Gastrocnemius medialis (tissue), 4 donors: Measurements from ENCODE around the gene GDAP2. TPM values are rescaled to one million over a fixed set of nuclear protein-coding genes. Genes with fewer than 3 reads are reported as not detected.

Experiments used
- ATAC-seq, 2 donors: fragments of 150-250 bp; one replicate each; pipeline ENCODE4 v1.9.1; 2016
- DNase-seq, 2 donors: peaks; one replicate each; pipeline ENCODE4 v3.0.0-alpha.2; 2019
- H3K27ac ChIP-seq, 4 donors: fragments of 200-600 bp; sonication (generic); 1 replicate in 1 of 4; 2 replicates in 3 of 4; pipeline ENCODE4 v1.5.1; 2016 to 2018; ENCODE audit warnings: mild to moderate bottlenecking in 2 of 4, moderate library complexity in 1 of 4
- H3K27me3 ChIP-seq, 3 donors: fragments of 200-600 bp; sonication (generic) in 2 of 3; 1 replicate in 1 of 3; 2 replicates in 2 of 3; pipeline versions ENCODE4 v1.5.1 to v1.6.0; 2016 to 2019; ENCODE audit warnings: mild to moderate bottlenecking in 1 of 3, moderate library complexity in 1 of 3
- H3K36me3 ChIP-seq, 2 donors: fragments of 200-600 bp; sonication (generic) in 1 of 2; one replicate each; pipeline ENCODE4 v1.5.1; 2017 to 2018
- H3K4me1 ChIP-seq, 2 donors: fragments of 200-600 bp; sonication (generic) in 1 of 2; one replicate each; pipeline ENCODE4 v1.5.1; 2016 to 2017; ENCODE audit warnings: mild to moderate bottlenecking in 2 of 2
- H3K4me3 ChIP-seq, 4 donors: fragments of 200-600 bp; sonication (generic) in 3 of 4; 1 replicate in 1 of 4; 2 replicates in 3 of 4; pipeline ENCODE4 v1.5.1; 2016 to 2019; ENCODE audit warnings: mild to moderate bottlenecking in 2 of 4
- H3K9me3 ChIP-seq, 3 donors: fragments of 200-600 bp; sonication (generic) in 2 of 3; 1 replicate in 1 of 3; 2 replicates in 2 of 3; pipeline ENCODE4 v1.5.1; 2016 to 2019
- CTCF ChIP-seq, 5 experiments: fragments of 450-650 bp in 3 of 5; fragments of 200-600 bp in 2 of 5; sonication (generic) in 2 of 5; IDR thresholded peaks in 4 of 5; conservative IDR thresholded peaks in 1 of 5; 1 replicate in 4 of 5; 2 replicates in 1 of 5; pipeline ENCODE4 v1.5.1; 2016 to 2019; ENCODE audit warnings: antibody characterized with exemption in 5 of 5, mild to moderate bottlenecking in 3 of 5, moderate library complexity in 3 of 5
- POLR2A ChIP-seq, 2 donors: fragments of 450-650 bp; IDR thresholded peaks; one replicate each; pipeline ENCODE4 v1.6.1; 2017; ENCODE audit warnings: antibody characterized with exemption in 2 of 2, mild to moderate bottlenecking in 2 of 2, moderate library complexity in 2 of 2
- in situ Hi-C, 4 donors: fragments of 200-750 bp; cut with MboI; loops; one replicate each; pipeline versions ENCODE4 v1.15.0 to v1.8.0; 2017; ENCODE audit warnings: low sequenced_read_pairs in 4 of 4
- intact Hi-C: fragments of 100-400 bp; cut with DNase I; formaldehyde crosslinking; loops from one replicate; pipeline ENCODE4 v1.15.1; 2023; ENCODE audit warnings: low total_unique reads
- total RNA-seq, 4 donors: library from RNA; depleted of rRNA; stranded (reverse); fragments of >200 nt; gene quantifications; one replicate each; pipeline versions ENCODE4 v1.1.0 to v1.2.3, GENCODE V29; 2016

GDAP2 gene
- total RNA-seq, 4 donors from 2014 or later, result 7.2 to 18.7 (median 8.6) TPM

GRCh38 chr1:117824616-117825015 lies 104.8 kb downstream of the GDAP2 start:
- Histone ChIP-seq H3K27ac (peak overlapping the region in 2 of 4 donors; percentile 22 to 29), H3K4me1 (peaks cover 26 to 32% of the 10 kb centered on the region in 2 donors), H3K9me3 (no peaks in the 10 kb centered on the region), H3K27me3 (no peaks in the 10 kb centered on the region), H3K36me3 (no peaks in the 10 kb centered on the region), H3K4me3 (no peak overlapping the region)
- TF ChIP-seq POLR2A (IDR thresholded peaks at IDR 0.05) (no peak), CTCF (IDR thresholded peaks at IDR 0.05 in 4 of 5, conservative IDR thresholded peaks at IDR 0.05 in 1 of 5) (no peak)
- DNase-seq, result peak in 1 of 2 donors; percentile 53
- peak in 1 of 2 donors; percentile 17 for ATAC-seq
- intact Hi-C loops, result loop anchor here (5.0 kb wide), 3 partner anchors 73 to 217 kb away; partner anchors contain the start of gene TENT5C
- in situ Hi-C loops, result no loop called here

- no peak for TF ChIP-seq POLR2A (IDR thresholded peaks at IDR 0.05)
- TF ChIP-seq CTCF (IDR thresholded peaks at IDR 0.05 in 4 of 5, conservative IDR thresholded peaks at IDR 0.05 in 1 of 5), result no peak
- Histone ChIP-seq H3K27me3 (no peaks in the 10 kb centered on the region), H3K4me1 (peaks cover 26 to 28% of the 10 kb centered on the region in 2 donors), H3K36me3 (no peaks in the 10 kb centered on the region), H3K27ac (peak overlapping the region; percentile 85 to 90 (median 86)), H3K4me3 (peak overlapping the region in 2 of 4 donors; percentile 6 to 20), H3K9me3 (no peaks in the 10 kb centered on the region)
- intact Hi-C loops, result loop anchor here (5.0 kb wide), 3 partner anchors 75 to 215 kb away; partner anchors contain the start of gene TENT5C
- ATAC-seq (peak; percentile 66 to 80), DNase-seq (peak; percentile 42 to 55)
- in situ Hi-C loops, result no loop called here
Observed at GRCh38 chr1:117821774-117822482, 107.5 kb downstream of the GDAP2 start.

GRCh38 chr1:117821382-117821755 lies 108.1 kb downstream of the GDAP2 start:
- Histone ChIP-seq H3K9me3 (no peaks in the 10 kb centered on the region), H3K4me1 (peaks cover 25 to 26% of the 10 kb centered on the region in 2 donors), H3K27me3 (no peaks in the 10 kb centered on the region), H3K27ac (peak overlapping the region; percentile 85 to 90 (median 86)), H3K36me3 (no peaks in the 10 kb centered on the region), H3K4me3 (peak overlapping the region in 3 of 4 donors; percentile 6 to 20 (median 12))
- in situ Hi-C loops (no loop called here), intact Hi-C loops (loop anchor here (5.0 kb wide), 3 partner anchors 76 to 214 kb away; partner anchors contain the start of gene TENT5C)
- ATAC-seq, result peak in 1 of 2 donors; percentile 14
- DNase-seq, result no peak
- TF ChIP-seq POLR2A (IDR thresholded peaks at IDR 0.05) (no peak), CTCF (IDR thresholded peaks at IDR 0.05 in 4 of 5, conservative IDR thresholded peaks at IDR 0.05 in 1 of 5) (no peak)

GRCh38 chr1:117820694-117821381 lies 108.6 kb downstream of the GDAP2 start:
- Histone ChIP-seq H3K4me1 (peaks cover 20 to 26% of the 10 kb centered on the region in 2 donors), H3K27ac (peak overlapping the region; percentile 85 to 90 (median 86)), H3K4me3 (peak overlapping the region in 2 of 4 donors; percentile 4 to 12), H3K36me3 (no peaks in the 10 kb centered on the region), H3K9me3 (no peaks in the 10 kb centered on the region), H3K27me3 (no peaks in the 10 kb centered on the region)
- peak in 1 of 2 donors; percentile 29 for TF ChIP-seq POLR2A (IDR thresholded peaks at IDR 0.05)
- TF ChIP-seq CTCF (IDR thresholded peaks at IDR 0.05 in 4 of 5, conservative IDR thresholded peaks at IDR 0.05 in 1 of 5), result no peak
- in situ Hi-C loops, result no loop called here
- DNase-seq, result peak; percentile 40 to 59
- peak; percentile 45 to 68 for ATAC-seq
- intact Hi-C loops, result loop anchor here (5.0 kb wide), 3 partner anchors 76 to 214 kb away; partner anchors contain the start of gene TENT5C
